Measurements from ENCODE around the gene PTPN14.
"Not testable (repeated sequence)": the region's sequence is repeated elsewhere in the genome, so short reads cannot be mapped to it uniquely, and the experiment has no call there.

PTPN14 gene

GRCh38 chr1:214503553-214503952 lies 47.8 kb downstream of the PTPN14 start:
- H3K4me1 Mint-ChIP-seq: peaks cover 7% of the 10 kb centered on the region
- TF ChIP-seq, protein P1, sequence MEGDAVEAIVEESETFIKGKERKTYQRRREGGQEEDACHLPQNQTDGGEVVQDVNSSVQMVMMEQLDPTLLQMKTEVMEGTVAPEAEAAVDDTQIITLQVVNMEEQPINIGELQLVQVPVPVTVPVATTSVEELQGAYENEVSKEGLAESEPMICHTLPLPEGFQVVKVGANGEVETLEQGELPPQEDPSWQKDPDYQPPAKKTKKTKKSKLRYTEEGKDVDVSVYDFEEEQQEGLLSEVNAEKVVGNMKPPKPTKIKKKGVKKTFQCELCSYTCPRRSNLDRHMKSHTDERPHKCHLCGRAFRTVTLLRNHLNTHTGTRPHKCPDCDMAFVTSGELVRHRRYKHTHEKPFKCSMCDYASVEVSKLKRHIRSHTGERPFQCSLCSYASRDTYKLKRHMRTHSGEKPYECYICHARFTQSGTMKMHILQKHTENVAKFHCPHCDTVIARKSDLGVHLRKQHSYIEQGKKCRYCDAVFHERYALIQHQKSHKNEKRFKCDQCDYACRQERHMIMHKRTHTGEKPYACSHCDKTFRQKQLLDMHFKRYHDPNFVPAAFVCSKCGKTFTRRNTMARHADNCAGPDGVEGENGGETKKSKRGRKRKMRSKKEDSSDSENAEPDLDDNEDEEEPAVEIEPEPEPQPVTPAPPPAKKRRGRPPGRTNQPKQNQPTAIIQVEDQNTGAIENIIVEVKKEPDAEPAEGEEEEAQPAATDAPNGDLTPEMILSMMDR (IDR thresholded peaks at IDR 0.05; ENCODE audit: unreplicated experiment in 3 of 3): no peak
- no peaks in the 10 kb centered on the region for H3K27me3 Mint-ChIP-seq (ENCODE audit: low read depth)
- no peaks in the 10 kb centered on the region for H3K9me3 Mint-ChIP-seq
- H3K27ac Mint-ChIP-seq: no peak overlapping the region
- H3K4me3 Mint-ChIP-seq: no peak overlapping the region
- peaks cover 15% of the 10 kb centered on the region for H3K36me3 Mint-ChIP-seq (ENCODE audit: low read depth)

GRCh38 chr1:214500340-214501055 lies 50.9 kb downstream of the PTPN14 start:
- H3K27me3 Mint-ChIP-seq (ENCODE audit: low read depth): no peaks in the 10 kb centered on the region
- peaks cover 13% of the 10 kb centered on the region for H3K36me3 Mint-ChIP-seq (ENCODE audit: low read depth)
- peak overlapping the region in 1 of 3 experiments; percentile 33 for H3K27ac Mint-ChIP-seq
- TF ChIP-seq, protein P1 (IDR thresholded peaks at IDR 0.05; ENCODE audit: unreplicated experiment in 3 of 3): no peak
- peaks cover 14% of the 10 kb centered on the region for H3K4me1 Mint-ChIP-seq
- H3K9me3 Mint-ChIP-seq: no peaks in the 10 kb centered on the region
- no peak overlapping the region for H3K4me3 Mint-ChIP-seq

DNA sequence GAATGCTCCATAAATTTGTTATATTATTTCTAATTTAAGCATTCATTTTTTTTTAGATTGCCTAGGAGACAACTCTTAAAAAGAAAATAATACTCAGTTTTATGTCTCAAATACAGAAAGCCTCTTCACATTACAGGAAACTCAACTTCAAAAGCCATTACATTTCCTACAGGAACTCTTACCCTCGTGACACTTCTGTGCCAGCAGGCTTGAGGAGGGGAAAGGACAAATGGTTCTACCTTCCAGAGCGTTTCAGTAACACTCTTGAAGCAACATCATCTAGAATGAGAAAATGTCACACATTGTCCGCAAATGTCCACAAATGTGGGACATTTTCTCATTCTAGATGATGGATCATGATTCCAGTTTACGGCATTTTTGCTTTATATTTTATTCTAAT lies 51.7 kb downstream of the PTPN14 start:
- Mint-ChIP-seq H3K36me3 (ENCODE audit: low read depth) (peaks cover 9% of the 10 kb centered on the region), H3K27ac (no peak overlapping the region), H3K4me1 (peaks cover 19% of the 10 kb centered on the region), H3K9me3 (no peaks in the 10 kb centered on the region), H3K27me3 (ENCODE audit: low read depth) (no peaks in the 10 kb centered on the region), H3K4me3 (no peak overlapping the region)
- TF ChIP-seq, protein P1 (IDR thresholded peaks at IDR 0.05; ENCODE audit: unreplicated experiment in 3 of 3): no peak

DNA sequence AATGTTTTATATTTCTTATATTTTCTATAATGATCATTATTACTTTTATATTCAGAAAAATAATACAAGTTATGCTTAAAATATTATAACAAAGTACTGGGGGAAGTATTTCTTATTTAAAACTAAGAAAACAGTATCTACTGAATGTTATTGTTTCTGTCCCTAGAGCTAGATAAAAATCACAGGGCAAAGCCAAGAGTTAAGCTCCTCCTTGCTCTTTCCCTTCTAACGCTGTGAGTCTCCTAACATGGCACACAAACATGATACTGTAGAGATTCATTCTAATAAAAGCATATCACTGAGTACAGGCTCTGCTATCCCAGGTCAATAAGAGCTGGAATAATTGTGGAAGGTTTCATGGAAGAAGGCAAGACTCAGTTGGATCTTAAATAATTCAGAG lies 53.4 kb downstream of the PTPN14 start:
- Mint-ChIP-seq H3K9me3 (no peaks in the 10 kb centered on the region), H3K36me3 (ENCODE audit: low read depth) (peaks cover 4% of the 10 kb centered on the region), H3K27me3 (ENCODE audit: low read depth) (no peaks in the 10 kb centered on the region), H3K4me3 (no peak overlapping the region), H3K27ac (peak overlapping the region in 1 of 3 experiments; percentile 6), H3K4me1 (peaks cover 23% of the 10 kb centered on the region)
- TF ChIP-seq, protein P1 (IDR thresholded peaks at IDR 0.05; ENCODE audit: unreplicated experiment in 3 of 3): no peak

DNA sequence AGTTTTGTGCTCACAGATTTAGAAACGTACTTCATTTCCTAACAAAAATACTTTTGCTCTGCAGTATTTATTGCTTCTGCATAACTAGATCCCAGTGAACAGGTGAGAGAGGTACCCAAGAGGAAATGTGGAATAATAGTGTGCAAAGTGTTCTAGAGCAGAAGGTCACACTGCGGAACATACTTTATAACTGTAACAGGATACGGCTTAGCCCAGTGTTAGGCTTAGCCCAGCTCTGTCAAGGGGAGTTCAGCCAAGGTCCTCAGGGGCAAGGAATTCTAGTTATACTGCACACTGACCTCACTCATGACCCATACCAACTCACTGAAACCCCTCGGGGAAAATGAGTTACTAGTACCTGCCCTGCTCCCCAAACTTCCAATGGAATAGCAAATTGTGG lies 55.3 kb downstream of the PTPN14 start:
- H3K4me1 Mint-ChIP-seq: peaks cover 23% of the 10 kb centered on the region
- no peaks in the 10 kb centered on the region for H3K27me3 Mint-ChIP-seq (ENCODE audit: low read depth)
- H3K9me3 Mint-ChIP-seq: no peaks in the 10 kb centered on the region
- peaks cover 8% of the 10 kb centered on the region for H3K36me3 Mint-ChIP-seq (ENCODE audit: low read depth)
- no peak overlapping the region for H3K4me3 Mint-ChIP-seq
- TF ChIP-seq, protein P1 (IDR thresholded peaks at IDR 0.05; ENCODE audit: unreplicated experiment in 3 of 3): no peak
- H3K27ac Mint-ChIP-seq: peak overlapping the region; percentile 3 to 87 (median 45)

DNA sequence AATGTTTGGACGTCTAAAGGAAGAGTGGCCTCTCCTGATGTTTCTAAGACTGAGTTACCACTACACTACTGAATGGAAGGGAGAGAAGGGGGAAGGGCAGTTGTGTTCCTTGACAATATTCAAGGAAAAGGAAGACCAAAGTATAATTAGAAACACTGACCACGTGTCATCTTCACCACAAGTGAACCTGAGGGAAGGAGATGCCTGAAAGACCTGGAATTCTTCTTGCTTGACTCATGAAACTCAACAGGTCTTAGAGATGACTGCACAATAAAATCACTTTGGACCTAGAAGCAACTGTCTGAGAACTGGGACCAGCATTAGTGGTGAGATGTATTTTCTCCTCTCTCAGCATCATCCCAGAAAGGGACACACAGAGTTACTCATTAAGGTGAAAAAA lies 56.7 kb downstream of the PTPN14 start:
- Mint-ChIP-seq H3K9me3 (no peaks in the 10 kb centered on the region), H3K4me3 (no peak overlapping the region), H3K27me3 (ENCODE audit: low read depth) (no peaks in the 10 kb centered on the region), H3K36me3 (ENCODE audit: low read depth) (peaks cover 8% of the 10 kb centered on the region), H3K27ac (peak overlapping the region in 1 of 3 experiments; percentile 23), H3K4me1 (peaks cover 17% of the 10 kb centered on the region)
- TF ChIP-seq, protein P1 (IDR thresholded peaks at IDR 0.05; ENCODE audit: unreplicated experiment in 3 of 3): no peak

DNA sequence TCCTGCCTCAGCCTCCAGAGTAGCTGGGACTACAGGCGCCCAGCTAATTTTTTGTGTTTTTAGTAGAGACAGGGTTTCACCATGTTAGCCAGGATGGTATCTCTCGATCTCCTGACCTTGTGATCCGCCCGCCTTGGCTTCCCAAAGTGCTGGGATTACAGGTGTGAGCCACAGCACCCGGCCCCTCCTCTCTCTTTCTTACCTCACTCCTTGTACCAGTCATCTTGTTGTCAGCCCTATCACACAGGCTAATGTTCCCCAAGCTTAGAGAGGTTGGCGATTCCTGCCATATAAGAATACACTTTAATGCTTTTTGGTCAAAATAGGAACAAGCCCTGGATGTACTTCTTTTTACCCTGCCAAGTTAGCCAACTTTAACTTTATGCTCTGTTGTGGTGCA lies 57.2 kb downstream of the PTPN14 start:
- peak overlapping the region in 1 of 3 experiments; percentile 23 for H3K27ac Mint-ChIP-seq
- H3K36me3 Mint-ChIP-seq (ENCODE audit: low read depth); H3K27me3 Mint-ChIP-seq (ENCODE audit: low read depth); H3K9me3 Mint-ChIP-seq; H3K4me3 Mint-ChIP-seq: not testable (repeated sequence)
- H3K4me1 Mint-ChIP-seq: peaks cover 17% of the 10 kb centered on the region

All from nephron (organoid).